HepG2 (cell line): ENCODE measurements around the gene AHNAK. TPM values are rescaled to one million over a fixed set of nuclear protein-coding genes. Genes with fewer than 3 reads are reported as not detected.

Source experiments
- CHD4 ChIP-seq: fragments of 200-600 bp; sonication (generic); IDR thresholded peaks from 2 replicates; pipeline ENCODE4 v1.7.0; 2017; ENCODE audit warnings: mild to moderate bottlenecking, low read length, borderline replicate concordance
- CTCF ChIP-seq: sonication (generic); formaldehyde crosslinking; IDR thresholded peaks from 2 replicates; pipeline ENCODE4 v1.5.0; 2020; ENCODE audit warnings: mild to moderate bottlenecking, missing genetic modification reagents, moderate library complexity
- EP300 ChIP-seq, 3 experiments: sonication (generic) in 1 of 3; formaldehyde crosslinking in 1 of 3; IDR thresholded peaks; 2 replicates each; pipeline versions ENCODE4 v1.5.1 to v1.6.1; 2011 to 2020; ENCODE audit warnings: low read depth in 2 of 3, low read length in 2 of 3, borderline replicate concordance in 1 of 3, improper control_type of control experiment in 1 of 3, mild to moderate bottlenecking in 1 of 3, missing genetic modification reagents in 1 of 3, moderate library complexity in 1 of 3
- ESRRA ChIP-seq: sonication (generic); formaldehyde crosslinking; IDR thresholded peaks from 2 replicates; pipeline ENCODE4 v1.5.1; 2020; ENCODE audit warnings: mild to moderate bottlenecking, low read depth, missing genetic modification reagents
- IKZF4 ChIP-seq: sonication (generic); formaldehyde crosslinking; IDR thresholded peaks from 2 replicates; pipeline ENCODE4 v1.5.1; 2020; ENCODE audit warnings: borderline replicate concordance, mild to moderate bottlenecking, low read depth, missing genetic modification reagents; ENCODE audit errors: not compliant biosample characterization
- PAF1 ChIP-seq: IDR thresholded peaks from 2 replicates; pipeline ENCODE4 v1.6.1; 2016; ENCODE audit warnings: missing genetic modification reagents, missing compliant biosample characterization
- RAD51 ChIP-seq: fragments of 450-650 bp; IDR thresholded peaks from 2 replicates; pipeline ENCODE4 v1.6.1; 2016; ENCODE audit warnings: borderline replicate concordance
- STAG1 ChIP-seq: sonication (generic); formaldehyde crosslinking; IDR thresholded peaks from 2 replicates; pipeline ENCODE4 v1.4.0; 2020; ENCODE audit warnings: missing genetic modification reagents
- STAT6 ChIP-seq: sonication (generic); formaldehyde crosslinking; IDR thresholded peaks from 2 replicates; pipeline ENCODE4 v1.4.0; 2020; ENCODE audit warnings: missing genetic modification reagents, mild to moderate bottlenecking, borderline replicate concordance
- TEF ChIP-seq: sonication (generic); formaldehyde crosslinking; IDR thresholded peaks from 2 replicates; pipeline ENCODE4 v1.5.0; 2020; ENCODE audit warnings: missing genetic modification reagents
- TSC22D2 ChIP-seq: sonication (generic); formaldehyde crosslinking; IDR thresholded peaks from 2 replicates; pipeline ENCODE4 v1.5.1; 2020; ENCODE audit warnings: missing genetic modification reagents, mild to moderate bottlenecking, borderline replicate concordance
- ZBTB43 ChIP-seq: sonication (generic); formaldehyde crosslinking; conservative IDR thresholded peaks from 2 replicates; pipeline ENCODE4 v1.4.0; 2020; ENCODE audit warnings: missing genetic modification reagents
- ZIK1 ChIP-seq: sonication (generic); formaldehyde crosslinking; IDR thresholded peaks from 2 replicates; pipeline ENCODE4 v1.5.0; 2020; ENCODE audit warnings: mild to moderate bottlenecking, low read depth, missing genetic modification reagents, borderline replicate concordance
- ZNF331 ChIP-seq: sonication (generic); formaldehyde crosslinking; IDR thresholded peaks from 2 replicates; pipeline ENCODE4 v1.4.0; 2020; ENCODE audit warnings: missing genetic modification reagents
- ZNF598 ChIP-seq: sonication (generic); formaldehyde crosslinking; IDR thresholded peaks from 2 replicates; pipeline ENCODE4 v1.5.1; 2020; ENCODE audit warnings: mild to moderate bottlenecking, missing genetic modification reagents, borderline replicate concordance
- polyA plus RNA-seq, 8 experiments: library from polyadenylated mRNA; depleted of rRNA in 3 of 8; stranded (reverse) in 7 of 8; unstranded in 1 of 8; fragments of >200 nt; fragmentation: Illumina TruSeq in 4 of 8; extraction: Trizol in 4 of 8; gene quantifications; 2 replicates each; pipeline versions ENCODE4 v1.2.1 to v1.2.3, GENCODE V29; 2011 to 2016; ENCODE audit warnings: low read depth in 4 of 8, missing spikeins in 1 of 8, mixed read lengths in 1 of 8; ENCODE audit not compliant: insufficient read depth in 1 of 8
- total RNA-seq, 5 experiments: library from RNA; depleted of rRNA; stranded (reverse); fragments of >200 nt; fragmentation: Illumina TruSeq; extraction: Trizol; gene quantifications; 2 replicates each; pipeline ENCODE4 v1.2.3, GENCODE V29; 2016; ENCODE audit warnings: low read depth in 1 of 5
- TF ChIP-seq, protein P1 (sequence below), 2 experiments: sonication (generic) in 1 of 2; formaldehyde crosslinking in 1 of 2; IDR thresholded peaks; 2 replicates each; pipeline versions ENCODE4 v1.4.0 to v1.6.1; 2016 to 2020; ENCODE audit warnings: borderline replicate concordance in 1 of 2, low read depth in 1 of 2, mild to moderate bottlenecking in 1 of 2, missing genetic modification reagents in 1 of 2
- TF ChIP-seq, protein P2 (sequence below): sonication (generic); formaldehyde crosslinking; IDR thresholded peaks from 2 replicates; pipeline ENCODE4 v1.4.0; 2020; ENCODE audit warnings: mild to moderate bottlenecking, missing genetic modification reagents

Gene AHNAK
- total and polyA plus RNA-seq, 2 of the 13 experiments (the other 11 are each of a cell fraction or from before 2014, with no cell fraction given): 23.4 to 25.0 TPM

GRCh38 chr11:62501432-62501891, 45.1 kb downstream of the AHNAK start (continued):
- TF ChIP-seq ZBTB43 (CRISPR knock-in tag): no peak
- TF ChIP-seq RAD51: no peak
- no peak for TF ChIP-seq PAF1 (CRISPR knock-in tag)
- no peak for TF ChIP-seq ZNF331 (CRISPR knock-in tag)
- TF ChIP-seq TSC22D2: no peak
- no peak for TF ChIP-seq CTCF (CRISPR knock-in tag)
- TF ChIP-seq TEF (CRISPR knock-in tag): no peak
- TF ChIP-seq STAG1 (CRISPR knock-in tag): no peak
- TF ChIP-seq, protein P1, sequence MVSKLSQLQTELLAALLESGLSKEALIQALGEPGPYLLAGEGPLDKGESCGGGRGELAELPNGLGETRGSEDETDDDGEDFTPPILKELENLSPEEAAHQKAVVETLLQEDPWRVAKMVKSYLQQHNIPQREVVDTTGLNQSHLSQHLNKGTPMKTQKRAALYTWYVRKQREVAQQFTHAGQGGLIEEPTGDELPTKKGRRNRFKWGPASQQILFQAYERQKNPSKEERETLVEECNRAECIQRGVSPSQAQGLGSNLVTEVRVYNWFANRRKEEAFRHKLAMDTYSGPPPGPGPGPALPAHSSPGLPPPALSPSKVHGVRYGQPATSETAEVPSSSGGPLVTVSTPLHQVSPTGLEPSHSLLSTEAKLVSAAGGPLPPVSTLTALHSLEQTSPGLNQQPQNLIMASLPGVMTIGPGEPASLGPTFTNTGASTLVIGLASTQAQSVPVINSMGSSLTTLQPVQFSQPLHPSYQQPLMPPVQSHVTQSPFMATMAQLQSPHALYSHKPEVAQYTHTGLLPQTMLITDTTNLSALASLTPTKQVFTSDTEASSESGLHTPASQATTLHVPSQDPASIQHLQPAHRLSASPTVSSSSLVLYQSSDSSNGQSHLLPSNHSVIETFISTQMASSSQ (IDR thresholded peaks at IDR 0.05; ENCODE audit: low read depth): 0 out of 2 replicates have a peak, but pooled peaks have one; percentile 16
- TF ChIP-seq, protein P1 (CRISPR knock-in tag; IDR thresholded peaks at IDR 0.05; ENCODE audit: borderline replicate concordance): no peak
- no peak for TF ChIP-seq CHD4
- TF ChIP-seq ESRRA: no peak
- TF ChIP-seq ZNF598 (CRISPR knock-in tag): no peak
- TF ChIP-seq IKZF4 (CRISPR knock-in tag): no peak
- no peak for TF ChIP-seq STAT6 (CRISPR knock-in tag)
- TF ChIP-seq EP300 (IDR thresholded peaks at IDR 0.05; ENCODE audit: low read depth in 2 of 2, low read length in 2 of 2): no peak
- TF ChIP-seq EP300 (CRISPR knock-in tag; IDR thresholded peaks at IDR 0.05; ENCODE audit: borderline replicate concordance): no peak
- TF ChIP-seq ZIK1 (CRISPR knock-in tag): no peak
- TF ChIP-seq, protein P2, sequence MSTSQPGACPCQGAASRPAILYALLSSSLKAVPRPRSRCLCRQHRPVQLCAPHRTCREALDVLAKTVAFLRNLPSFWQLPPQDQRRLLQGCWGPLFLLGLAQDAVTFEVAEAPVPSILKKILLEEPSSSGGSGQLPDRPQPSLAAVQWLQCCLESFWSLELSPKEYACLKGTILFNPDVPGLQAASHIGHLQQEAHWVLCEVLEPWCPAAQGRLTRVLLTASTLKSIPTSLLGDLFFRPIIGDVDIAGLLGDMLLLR: no peak
